Subcutaneous preadipocyte (primary cell): Measurements from ENCODE around the gene FAM118B. TPM values are rescaled to one million over a fixed set of nuclear protein-coding genes. Genes with fewer than 3 reads are reported as not detected.

Experiments used
- small RNA-seq: library from RNA; depleted of rRNA; stranded (forward); fragments of <200 nt; gene quantifications from one replicate; pipeline ENCODE3, GENCODE V24; 2012
- total RNA-seq: library from RNA; depleted of rRNA; stranded (reverse); fragments of >200 nt; gene quantifications from 2 replicates; pipeline ENCODE4 v1.2.3, GENCODE V29; 2012

FAM118B gene
- total RNA-seq, result 18.0 and 21.3 TPM in 2 replicates

GRCh38 chr11:126211236-126212088 is at the start of gene FAM118B, which contains the start of gene RPUSD4:
Gene FAM118B, plus strand, starts transcription at chr11:126211782. Its CDS starts 23,220 bp downstream, at chr11:126235002.
Gene RPUSD4, minus strand, starts transcription at chr11:126211650. Its CDS starts 12 bp downstream, at chr11:126211638.

GRCh38 chr11:126268708-126269579 is 57.4 kb downstream of the FAM118B start, which contains the start of the genes FOXRED1 and SRPRA:
Gene FOXRED1, plus strand, starts transcription at chr11:126269154. Its CDS starts 53 bp downstream, at chr11:126269207.
Gene SRPRA, minus strand, starts transcription at chr11:126268895. Its CDS starts 91 bp downstream, at chr11:126268804.

GRCh38 chr11:126282736-126283591 is 71.4 kb downstream of the FAM118B start, which contains the start of gene TIRAP:
Gene TIRAP, plus strand, starts transcription at chr11:126283093. Its CDS starts 7,802 bp downstream, at chr11:126290895.

GRCh38 chr11:126303623-126304456 is 92.3 kb downstream of the FAM118B start, which contains the start of gene DCPS:
Gene DCPS, plus strand, starts transcription at chr11:126304060. Its CDS starts 21 bp downstream, at chr11:126304081.

Small RNAs within 50 kb of the gene (small RNA-seq; reads per million reads assigned to genes)
- gene AP001893.2, result not detected
- gene RN7SL351P, result not detected
- not detected for gene RNU4-86P

Other genes with a start within 250 kb of the FAM118B start
- gene CDON, start 148.9 kb upstream of the FAM118B start, total RNA-seq, result 11.9 and 41.2 TPM in 2 replicates
- 35.2 and 37.8 TPM in 2 replicates for gene RPUSD4, start 132 bp upstream of the FAM118B start, total RNA-seq
- gene SRPRA, start 57.1 kb downstream of the FAM118B start, total RNA-seq, result 63.2 and 99.7 TPM in 2 replicates
- 12.1 and 20.7 TPM in 2 replicates for gene FOXRED1, start 57.4 kb downstream of the FAM118B start, total RNA-seq
- gene TIRAP, start 71.3 kb downstream of the FAM118B start, total RNA-seq, result 4.4 and 6.8 TPM in 2 replicates
- gene DCPS, start 92.3 kb downstream of the FAM118B start, total RNA-seq, result 18.4 and 18.7 TPM in 2 replicates
- 15.4 and 16.0 TPM in 2 replicates for gene ST3GAL4, start 143.9 kb downstream of the FAM118B start, total RNA-seq